HG02884 (cell line): Measurements from ENCODE around the gene NCOA7.
"Not testable (repeated sequence)": the region's sequence is repeated elsewhere in the genome, so short reads cannot be mapped to it uniquely, and the experiment has no call there.

Experiments
- ATAC-seq: cut with Tn5 transposase; IDR thresholded peaks from one replicate; pipeline ENCODE4 v1.9.1; 2021; ENCODE audit warnings: mild to moderate bottlenecking, moderate library complexity; ENCODE audit not compliant: unreplicated experiment

The NCOA7 gene

GRCh38 chr6:125753937-125754259 is 36.9 kb upstream of the NCOA7 start:
- no peak for ATAC-seq

DNA sequence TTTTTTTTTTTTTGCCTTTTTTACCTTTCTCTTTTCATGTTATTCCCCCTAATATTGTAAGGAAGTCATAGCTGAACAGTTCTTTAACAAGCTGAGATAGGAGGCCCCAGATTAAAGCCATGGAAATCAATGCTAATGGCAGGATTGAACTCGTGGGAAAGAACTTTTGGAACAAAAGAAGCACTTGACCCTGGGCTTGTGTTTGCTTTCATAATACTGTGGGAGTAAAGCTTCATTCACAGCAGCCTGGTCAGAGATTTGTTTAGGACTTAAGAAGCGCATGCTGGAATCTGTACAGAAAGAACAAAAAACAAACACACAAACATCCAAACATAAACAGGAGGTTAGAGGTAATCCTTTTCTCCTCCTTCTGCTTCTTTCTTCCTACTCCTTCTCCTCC is 36.2 kb upstream of the NCOA7 start:
- no peak for ATAC-seq

- ATAC-seq = no peak
Observed at GRCh38 chr6:125759184-125759902, 31.4 kb upstream of the NCOA7 start.

DNA sequence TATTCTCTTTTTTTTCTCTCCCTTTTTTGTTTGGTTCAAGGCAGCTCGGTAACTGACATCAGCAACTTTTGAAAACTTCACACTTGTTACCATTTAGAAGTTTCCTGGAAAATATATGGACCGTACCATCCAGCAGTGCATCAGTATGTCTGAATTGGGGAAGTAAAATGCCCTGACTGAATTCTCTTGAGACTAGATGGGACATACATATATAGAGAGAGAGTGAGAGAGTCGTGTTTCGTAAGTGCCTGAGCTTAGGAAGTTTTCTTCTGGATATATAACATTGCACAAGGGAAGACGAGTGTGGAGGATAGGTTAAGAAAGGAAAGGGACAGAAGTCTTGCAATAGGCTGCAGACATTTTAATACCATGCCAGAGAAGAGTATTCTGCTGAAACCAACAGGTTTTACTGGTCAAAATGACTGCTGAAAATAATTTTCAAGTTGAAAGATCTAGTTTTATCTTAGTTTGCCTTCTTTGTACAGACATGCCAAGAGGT is 30.8 kb upstream of the NCOA7 start:
- no peak for ATAC-seq

DNA sequence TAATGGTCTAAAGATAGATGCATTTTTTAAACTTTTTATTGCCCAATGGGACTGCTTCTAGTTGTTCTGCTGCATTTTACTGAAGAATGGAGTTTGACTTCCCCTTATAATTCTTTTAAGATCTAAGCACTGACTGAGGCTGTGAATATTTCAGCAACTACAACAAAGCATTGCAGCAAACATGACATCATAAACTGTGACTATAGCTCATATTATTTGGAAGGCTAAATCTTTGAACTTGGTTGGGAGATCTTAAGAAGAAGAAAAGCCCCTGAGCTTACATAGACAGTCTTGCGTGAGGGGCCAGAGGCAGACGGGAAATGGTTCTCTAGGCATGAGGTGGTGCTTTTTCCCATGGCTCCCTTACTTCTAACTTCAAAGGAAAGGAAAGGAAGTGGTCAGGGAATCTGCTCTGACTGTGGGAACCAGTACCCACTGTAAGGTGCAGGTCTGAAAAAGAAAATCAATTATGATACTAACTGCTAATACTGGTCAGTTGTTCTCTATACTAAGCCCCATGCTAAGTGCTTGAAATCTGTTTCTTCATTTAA is 26.6 kb upstream of the NCOA7 start:
- no peak for ATAC-seq

DNA sequence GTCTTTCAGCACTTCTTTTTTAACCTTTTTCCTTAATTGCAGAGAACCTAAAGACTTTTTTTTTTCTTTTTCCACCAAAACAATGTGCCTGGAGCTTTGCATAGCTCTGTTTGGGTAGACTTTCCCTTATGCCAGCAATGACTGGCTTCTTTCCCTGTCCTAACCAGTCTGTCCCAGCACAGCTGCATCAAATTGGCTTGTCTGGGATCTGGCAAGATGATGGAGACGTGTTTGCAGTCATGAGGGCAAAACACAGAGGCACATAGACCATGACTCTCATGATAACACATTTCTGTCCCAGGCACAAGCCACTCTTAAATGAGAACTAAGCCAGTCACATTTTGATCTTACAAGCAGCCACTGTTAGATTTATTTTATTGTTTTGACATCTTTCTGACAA is 24.8 kb upstream of the NCOA7 start:
- ATAC-seq = no peak

DNA sequence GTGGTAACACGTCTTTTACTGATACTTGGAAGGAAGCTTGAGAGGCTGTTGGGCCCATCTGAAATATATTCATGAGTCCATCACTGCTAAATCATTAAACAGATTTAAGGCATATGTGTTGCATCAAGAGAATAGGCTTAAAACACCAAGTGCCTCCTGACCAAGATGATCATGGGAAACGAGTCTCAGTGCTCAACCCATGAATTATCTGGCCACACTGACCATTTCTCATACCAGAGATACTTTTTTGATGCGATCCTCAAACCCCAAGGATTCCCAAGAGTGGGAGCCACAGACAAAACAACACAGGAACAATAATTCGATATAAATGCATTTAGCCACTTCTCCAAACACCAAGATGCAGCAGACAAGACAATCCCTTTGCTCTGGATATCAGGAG is 24.1 kb upstream of the NCOA7 start:
- ATAC-seq = no peak

DNA sequence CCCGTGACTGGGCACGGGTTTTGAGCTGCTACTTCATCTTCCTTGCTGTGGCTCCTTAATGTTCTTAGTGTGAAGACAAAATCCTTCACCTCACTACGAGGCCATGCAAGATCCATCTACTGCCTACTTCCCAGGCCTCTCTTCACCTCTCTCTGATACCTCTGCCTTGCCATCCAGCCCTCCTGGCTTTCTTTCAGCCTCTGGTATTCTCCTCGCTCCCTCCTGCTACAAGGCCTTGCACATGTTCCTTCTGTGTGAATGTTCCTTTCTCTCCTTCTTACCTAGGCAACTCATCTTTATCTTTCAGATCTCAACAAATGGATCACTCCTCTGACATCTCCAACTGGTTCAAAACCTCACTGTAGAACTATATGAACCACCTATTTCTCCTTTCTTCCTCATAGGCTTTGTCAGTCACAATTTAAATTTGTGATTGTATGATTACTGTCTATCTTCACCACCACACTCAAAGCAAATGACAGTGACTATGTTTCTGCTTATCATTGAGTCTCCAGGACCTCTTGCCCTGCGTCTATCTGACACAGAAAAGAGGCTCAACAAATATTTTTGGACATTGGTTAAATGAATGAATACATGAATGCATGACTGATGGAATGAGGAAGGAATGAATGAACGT is 21.5 kb upstream of the NCOA7 start:
- no peak for ATAC-seq

DNA sequence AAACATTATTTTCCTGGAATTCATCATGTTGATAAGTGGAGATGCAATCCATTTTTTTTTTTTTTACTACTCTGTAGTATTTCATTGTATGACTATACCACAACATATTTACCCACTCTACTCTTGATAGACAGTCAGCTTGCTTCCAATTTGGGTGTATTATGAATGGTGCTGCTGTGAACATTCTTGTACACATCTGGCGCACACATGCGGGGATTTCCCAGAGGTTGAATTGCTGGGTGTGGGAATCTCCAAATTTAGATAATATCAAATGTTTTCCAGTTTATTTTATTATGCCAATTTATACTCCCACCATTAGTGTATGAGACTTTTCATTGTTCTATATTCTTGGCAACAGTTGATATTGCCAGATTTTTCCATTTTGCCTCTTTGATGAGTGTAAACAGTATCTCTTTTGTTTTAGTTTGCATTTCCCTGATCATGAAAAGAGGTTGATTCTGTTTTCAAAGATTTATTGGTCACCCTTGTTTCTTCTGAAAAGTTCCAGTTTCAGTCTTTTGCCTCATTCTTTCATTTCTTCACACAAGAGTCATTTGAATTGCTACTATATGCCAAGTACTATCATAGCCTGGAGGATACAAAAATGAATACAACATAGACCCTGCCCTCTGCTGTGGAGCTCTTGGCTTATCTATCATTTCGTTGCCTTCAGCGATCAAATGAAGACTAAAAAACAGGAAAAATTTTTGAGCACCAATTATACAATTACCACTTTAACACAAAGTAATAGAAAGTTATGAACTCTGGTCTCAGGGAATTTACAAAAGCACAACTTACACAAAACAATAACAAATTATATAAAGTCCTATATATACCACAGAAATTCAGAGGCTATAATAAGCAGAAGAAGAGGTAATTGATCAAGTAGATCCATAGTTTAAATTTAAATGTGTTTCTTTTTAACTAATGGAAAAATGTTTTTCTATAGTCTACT is 17.1 kb upstream of the NCOA7 start:
- no peak for ATAC-seq

GRCh38 chr6:125776107-125776826 is 14.5 kb upstream of the NCOA7 start:
- ATAC-seq = not testable (repeated sequence)

- ATAC-seq = peak; percentile 71
Observed at GRCh38 chr6:125779924-125780539, 10.7 kb upstream of the NCOA7 start.

- peak; percentile 73 for ATAC-seq
Observed at GRCh38 chr6:125780540-125781313, 10.0 kb upstream of the NCOA7 start.

GRCh38 chr6:125781314-125781868 is 9.4 kb upstream of the NCOA7 start:
- peak; percentile 39 for ATAC-seq

DNA sequence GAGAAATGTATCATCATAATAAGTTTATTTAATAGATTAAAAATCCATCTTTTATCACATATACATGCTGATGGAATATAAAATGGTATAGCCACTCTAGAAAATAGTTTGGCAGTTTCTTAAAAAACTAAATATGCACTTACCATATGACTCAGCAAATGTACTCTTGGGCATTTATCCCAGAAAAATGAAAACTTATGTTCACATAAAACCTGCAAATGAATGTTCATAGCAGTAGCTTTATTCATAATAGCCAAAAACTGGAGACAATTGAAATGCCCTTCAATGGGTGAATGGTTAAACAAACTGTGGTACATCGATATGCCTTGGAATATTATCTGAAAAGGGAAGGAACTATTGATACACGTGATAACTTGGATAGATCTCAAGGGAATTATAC is 6.4 kb upstream of the NCOA7 start:
- ATAC-seq = no peak

DNA sequence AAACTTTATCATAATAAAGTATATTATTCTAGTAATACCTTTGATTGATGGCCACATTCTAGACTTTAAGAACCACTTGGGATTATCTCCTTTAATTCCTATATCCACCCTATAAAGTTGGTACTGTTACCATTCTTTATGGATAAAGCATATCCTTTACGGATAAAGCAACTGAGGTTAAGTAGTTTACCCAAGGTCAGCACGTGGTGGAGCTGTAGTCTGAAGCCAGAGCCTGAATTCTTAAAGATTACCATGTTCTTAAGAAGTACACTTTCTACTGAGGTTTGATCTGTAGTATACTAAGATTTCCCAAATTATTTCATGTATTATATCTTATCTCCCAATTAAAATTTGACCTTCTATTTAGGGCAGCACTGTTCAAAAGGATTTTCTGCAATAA is 3.0 kb upstream of the NCOA7 start:
- no peak for ATAC-seq

DNA sequence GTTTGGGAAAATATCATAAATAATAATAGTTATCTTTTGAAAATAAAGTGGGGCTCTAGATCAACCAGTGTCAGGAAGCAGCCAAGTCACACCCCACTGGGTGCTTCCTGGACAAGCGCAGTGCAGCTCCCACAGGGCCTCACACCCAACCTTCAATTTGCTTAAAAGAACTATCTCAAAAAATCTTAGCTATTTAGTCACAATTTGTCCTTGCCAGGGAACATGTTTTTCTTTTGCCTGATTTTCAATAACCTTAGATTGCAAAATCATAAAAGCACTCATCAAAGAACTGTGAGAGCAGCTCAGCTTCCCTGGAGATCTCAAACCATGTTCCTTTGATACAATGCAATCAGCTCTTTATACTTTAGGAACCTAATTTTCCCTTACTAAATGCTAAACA is 1.6 kb upstream of the NCOA7 start:
- no peak for ATAC-seq

DNA sequence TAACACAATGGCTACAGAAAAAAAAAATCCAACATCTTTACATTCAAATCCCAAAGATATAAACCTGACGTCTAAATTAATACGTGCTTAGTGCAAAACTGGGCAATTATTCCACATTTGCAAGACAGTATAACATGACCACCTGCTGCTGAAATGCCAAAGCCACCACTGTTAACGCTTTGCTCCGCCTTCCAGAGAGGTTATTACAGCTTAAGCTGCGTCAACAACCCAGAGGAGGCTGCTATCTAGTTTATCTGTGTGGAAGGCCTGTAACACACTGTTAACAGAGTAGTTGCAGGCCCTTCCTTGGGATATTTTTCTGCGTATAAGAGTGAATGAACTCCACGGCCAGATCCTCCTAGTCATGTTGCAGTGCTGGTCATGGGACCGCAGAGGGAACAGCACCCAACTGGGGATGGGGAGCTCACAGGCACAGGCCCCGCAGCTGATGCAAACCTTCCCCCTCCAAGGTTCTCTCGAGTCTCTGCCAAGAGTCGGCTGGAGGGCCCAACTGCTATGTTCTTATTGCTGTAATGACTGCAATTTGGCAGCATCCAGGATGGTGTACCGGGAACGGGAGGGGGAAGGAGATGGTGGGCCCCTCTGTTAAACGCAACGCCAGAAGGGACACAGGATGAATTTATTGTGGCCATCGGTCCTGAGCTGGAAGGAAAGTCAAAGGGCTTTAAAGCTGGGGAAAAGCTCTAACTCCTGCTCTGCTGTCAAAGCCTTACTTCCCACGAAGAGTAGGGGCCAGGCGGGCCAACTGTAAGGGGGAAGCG is 993 bp upstream of the NCOA7 start:
- ATAC-seq = peak; percentile 30

GRCh38 chr6:125791151-125791819 is 525 bp downstream of the NCOA7 start:
- ATAC-seq = peak; percentile 27
